Thyroid gland (tissue), 4 donors: ENCODE results near the gene UBE2E2.

Source experiments
- POLR2A ChIP-seq, 2 donors: fragments of 450-650 bp; IDR thresholded peaks; one replicate each; pipeline ENCODE4 v1.6.1; 2017; ENCODE audit warnings: antibody characterized with exemption in 2 of 2, mild to moderate bottlenecking in 2 of 2, moderate library complexity in 1 of 2
- TF ChIP-seq, protein P1 (sequence below), 6 experiments: fragments of 200-600 bp in 3 of 6; fragments of 450-650 bp in 3 of 6; sonication (generic) in 3 of 6; IDR thresholded peaks; one replicate each; pipeline ENCODE4 v1.5.1; 2016 to 2019; ENCODE audit warnings: antibody characterized with exemption in 6 of 6, mild to moderate bottlenecking in 2 of 6, inconsistent platforms in 1 of 6, moderate library complexity in 1 of 6

DNA sequence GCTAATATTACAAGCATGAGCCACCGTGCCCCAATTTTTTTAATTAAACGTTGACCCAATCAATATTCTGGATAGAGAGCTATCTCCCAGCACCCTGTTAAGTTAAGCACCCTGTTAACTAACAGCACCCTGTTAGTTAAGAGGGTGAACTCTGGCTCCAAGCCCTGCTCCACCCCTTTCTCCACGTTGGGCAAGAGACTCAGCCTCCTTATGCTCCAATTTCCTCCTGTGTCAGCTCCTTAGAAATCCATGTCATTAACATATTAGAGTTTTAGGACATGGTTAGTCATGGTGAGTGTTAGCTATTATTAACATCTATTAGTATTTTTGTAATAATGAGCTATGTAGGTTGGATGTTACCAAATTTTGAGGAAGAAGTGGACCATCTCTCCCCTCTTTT, 385.4 kb downstream of the UBE2E2 start:
- TF ChIP-seq, protein P1, sequence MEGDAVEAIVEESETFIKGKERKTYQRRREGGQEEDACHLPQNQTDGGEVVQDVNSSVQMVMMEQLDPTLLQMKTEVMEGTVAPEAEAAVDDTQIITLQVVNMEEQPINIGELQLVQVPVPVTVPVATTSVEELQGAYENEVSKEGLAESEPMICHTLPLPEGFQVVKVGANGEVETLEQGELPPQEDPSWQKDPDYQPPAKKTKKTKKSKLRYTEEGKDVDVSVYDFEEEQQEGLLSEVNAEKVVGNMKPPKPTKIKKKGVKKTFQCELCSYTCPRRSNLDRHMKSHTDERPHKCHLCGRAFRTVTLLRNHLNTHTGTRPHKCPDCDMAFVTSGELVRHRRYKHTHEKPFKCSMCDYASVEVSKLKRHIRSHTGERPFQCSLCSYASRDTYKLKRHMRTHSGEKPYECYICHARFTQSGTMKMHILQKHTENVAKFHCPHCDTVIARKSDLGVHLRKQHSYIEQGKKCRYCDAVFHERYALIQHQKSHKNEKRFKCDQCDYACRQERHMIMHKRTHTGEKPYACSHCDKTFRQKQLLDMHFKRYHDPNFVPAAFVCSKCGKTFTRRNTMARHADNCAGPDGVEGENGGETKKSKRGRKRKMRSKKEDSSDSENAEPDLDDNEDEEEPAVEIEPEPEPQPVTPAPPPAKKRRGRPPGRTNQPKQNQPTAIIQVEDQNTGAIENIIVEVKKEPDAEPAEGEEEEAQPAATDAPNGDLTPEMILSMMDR (IDR thresholded peaks at IDR 0.05) = no peak
- TF ChIP-seq POLR2A (IDR thresholded peaks at IDR 0.05) = no peak
